ENCODE data around the gene FSTL4.

Gene FSTL4

GRCh38 chr5:133384903-133385302 lies 227.4 kb downstream of the FSTL4 start:
- no peak for DNase-seq (ENCODE audit: low read depth)

GRCh38 chr5:133384120-133384855 lies 228.1 kb downstream of the FSTL4 start:
- DNase-seq (ENCODE audit: low read depth), result no peak

GRCh38 chr5:133383580-133383939 lies 228.8 kb downstream of the FSTL4 start:
- no peak for DNase-seq (ENCODE audit: low read depth)

- DNase-seq (ENCODE audit: low read depth), result no peak
Measured at GRCh38 chr5:133382661-133383579, 229.4 kb downstream of the FSTL4 start.

- no peak for DNase-seq (ENCODE audit: low read depth)
Measured at GRCh38 chr5:133381571-133382365, 230.6 kb downstream of the FSTL4 start.

GRCh38 chr5:133381041-133381440 lies 231.3 kb downstream of the FSTL4 start:
- DNase-seq (ENCODE audit: low read depth), result no peak

GRCh38 chr5:133377736-133378135 lies 234.6 kb downstream of the FSTL4 start:
- no peak for DNase-seq (ENCODE audit: low read depth)

- no peak for DNase-seq (ENCODE audit: low read depth)
Measured at GRCh38 chr5:133376986-133377385, 235.4 kb downstream of the FSTL4 start.

- no peak for DNase-seq (ENCODE audit: low read depth)
Measured at GRCh38 chr5:133373121-133373870, 239.0 kb downstream of the FSTL4 start.

GRCh38 chr5:133372293-133372937 lies 239.9 kb downstream of the FSTL4 start:
- DNase-seq (ENCODE audit: low read depth), result no peak

GRCh38 chr5:133371371-133372155 lies 240.8 kb downstream of the FSTL4 start:
- DNase-seq (ENCODE audit: low read depth), result no peak

GRCh38 chr5:133370904-133371303 lies 241.4 kb downstream of the FSTL4 start:
- no peak for DNase-seq (ENCODE audit: low read depth)

- no peak for DNase-seq (ENCODE audit: low read depth)
Measured at GRCh38 chr5:133370036-133370831, 242.1 kb downstream of the FSTL4 start.

GRCh38 chr5:133368916-133369783 lies 243.2 kb downstream of the FSTL4 start:
- DNase-seq (ENCODE audit: low read depth), result no peak

- DNase-seq (ENCODE audit: low read depth), result no peak
Measured at GRCh38 chr5:133367984-133368383, 244.4 kb downstream of the FSTL4 start.

GRCh38 chr5:133367071-133367786 lies 245.1 kb downstream of the FSTL4 start:
- DNase-seq (ENCODE audit: low read depth), result no peak

- DNase-seq (ENCODE audit: low read depth), result no peak
Measured at GRCh38 chr5:133366438-133366837, 245.9 kb downstream of the FSTL4 start.

- no peak for DNase-seq (ENCODE audit: low read depth)
Measured at GRCh38 chr5:133365738-133366137, 246.6 kb downstream of the FSTL4 start.

Data from activated T-helper 1 cell treated with Interleukin-2 at 50 U/mL for 16 hours (primary cell).